SU-DHL-6 (cell line): ENCODE results near the gene RCN2.

Experiments
- CTCF ChIP-seq: fragments of 200-600 bp; sonication (generic); IDR thresholded peaks from one replicate; pipeline ENCODE4 v1.5.1; 2017; ENCODE audit warnings: antibody characterized with exemption, mild to moderate bottlenecking, low read length, moderate library complexity; ENCODE audit not compliant: insufficient read depth, poor library complexity, severe bottlenecking
- EZH2phosphoT487 ChIP-seq: fragments of 200-600 bp; sonication (generic), shearing (Covaris generic); conservative IDR thresholded peaks from 2 replicates; pipeline ENCODE4 v1.6.1; 2018; ENCODE audit warnings: mild to moderate bottlenecking, antibody characterized with exemption, low read length, moderate library complexity, mixed read lengths

DNA sequence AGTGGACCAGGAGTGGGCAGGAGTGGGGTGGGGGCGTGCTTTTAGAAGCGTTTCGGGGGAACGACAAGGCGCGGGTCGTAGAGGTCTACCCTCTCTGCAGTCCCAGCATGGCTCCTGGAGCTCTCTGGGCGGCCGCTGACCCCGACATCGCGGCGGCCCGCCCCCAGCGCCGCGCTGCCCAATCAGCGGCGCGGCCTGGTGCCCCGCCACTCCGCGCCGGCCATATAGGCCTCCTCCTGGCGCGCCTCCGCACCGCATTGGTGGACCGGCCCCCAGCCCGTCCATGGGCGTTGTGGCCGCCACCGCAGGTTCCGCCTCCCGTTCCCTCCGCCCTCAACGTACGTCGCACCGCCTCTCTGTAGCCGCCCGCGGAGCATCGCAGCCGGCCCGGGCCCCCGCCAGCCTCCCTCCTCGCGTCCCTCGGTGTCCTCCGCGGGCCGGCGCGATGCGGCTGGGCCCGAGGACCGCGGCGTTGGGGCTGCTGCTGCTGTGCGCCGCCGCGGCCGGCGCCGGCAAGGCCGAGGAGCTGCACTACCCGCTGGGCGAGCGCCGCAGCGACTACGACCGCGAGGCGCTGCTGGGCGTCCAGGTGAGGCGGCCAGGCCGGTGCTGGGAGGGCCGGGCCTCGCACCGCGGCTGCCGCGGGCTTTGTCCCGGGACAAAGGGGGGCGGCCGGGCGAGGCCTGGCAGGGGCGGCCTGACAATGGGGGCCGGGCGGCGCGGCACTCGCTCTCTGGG is at the start of gene RCN2:
- no peak for TF ChIP-seq CTCF
- TF ChIP-seq EZH2phosphoT487, result no peak
